ENCODE measurements around the gene TMEM168. TPM values are rescaled to one million over a fixed set of nuclear protein-coding genes. Genes with fewer than 3 reads are reported as not detected.

Gene TMEM168
- polyA plus RNA-seq, 1 experiment = 22.3 TPM

DNA sequence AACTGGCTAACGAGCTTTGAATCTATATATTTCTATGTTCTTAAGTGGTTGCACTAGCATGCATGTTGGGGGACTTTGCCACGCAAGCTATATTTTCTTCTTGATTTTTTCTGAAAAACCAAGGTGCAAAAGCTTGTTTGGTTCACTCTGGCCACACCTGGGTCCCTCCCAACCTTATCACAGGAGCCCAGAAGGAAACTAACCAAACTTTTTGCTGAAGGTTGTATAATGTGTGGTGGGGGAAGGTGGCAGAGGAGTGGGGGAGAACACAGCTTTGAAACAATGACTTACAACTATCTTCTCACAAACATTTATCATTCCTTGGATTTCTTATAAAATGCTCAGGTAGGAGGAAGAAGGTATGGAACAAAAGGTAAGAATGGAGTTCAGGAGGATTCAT, 75.3 kb downstream of the TMEM168 start:
- ChIA-PET CTCF (no interaction called here), POLR2A (no interaction called here)
- Histone ChIP-seq H3K36me3 (ENCODE audit: control insufficient read depth, insufficient read depth, low read length) (no peaks in the 10 kb centered on the region), H3K4me3 (ENCODE audit: low read depth, low read length) (no peak overlapping the region), H3K27me3 (ENCODE audit: control insufficient read depth, insufficient read depth, low read length) (no peaks in the 10 kb centered on the region)
- TF ChIP-seq, protein P1, sequence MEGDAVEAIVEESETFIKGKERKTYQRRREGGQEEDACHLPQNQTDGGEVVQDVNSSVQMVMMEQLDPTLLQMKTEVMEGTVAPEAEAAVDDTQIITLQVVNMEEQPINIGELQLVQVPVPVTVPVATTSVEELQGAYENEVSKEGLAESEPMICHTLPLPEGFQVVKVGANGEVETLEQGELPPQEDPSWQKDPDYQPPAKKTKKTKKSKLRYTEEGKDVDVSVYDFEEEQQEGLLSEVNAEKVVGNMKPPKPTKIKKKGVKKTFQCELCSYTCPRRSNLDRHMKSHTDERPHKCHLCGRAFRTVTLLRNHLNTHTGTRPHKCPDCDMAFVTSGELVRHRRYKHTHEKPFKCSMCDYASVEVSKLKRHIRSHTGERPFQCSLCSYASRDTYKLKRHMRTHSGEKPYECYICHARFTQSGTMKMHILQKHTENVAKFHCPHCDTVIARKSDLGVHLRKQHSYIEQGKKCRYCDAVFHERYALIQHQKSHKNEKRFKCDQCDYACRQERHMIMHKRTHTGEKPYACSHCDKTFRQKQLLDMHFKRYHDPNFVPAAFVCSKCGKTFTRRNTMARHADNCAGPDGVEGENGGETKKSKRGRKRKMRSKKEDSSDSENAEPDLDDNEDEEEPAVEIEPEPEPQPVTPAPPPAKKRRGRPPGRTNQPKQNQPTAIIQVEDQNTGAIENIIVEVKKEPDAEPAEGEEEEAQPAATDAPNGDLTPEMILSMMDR (IDR thresholded peaks at IDR 0.05; ENCODE audit: insufficient read depth, low read depth, low read length) = no peak
- no peak for DNase-seq (ENCODE audit: low read depth)

Data from BJ (cell line).